Liver (tissue), 9 donors: ENCODE results near the gene PRR5L. TPM values are rescaled to one million over a fixed set of nuclear protein-coding genes. Genes with fewer than 3 reads are reported as not detected.

Experiments used
- DNase-seq: peaks from one replicate; pipeline ENCODE4 v3.0.0-alpha.2; 2017; ENCODE audit warnings: low spot score
- H3K27ac ChIP-seq, 2 donors: one replicate each; pipeline ENCODE4 v1.7.0; 2013; ENCODE audit warnings: inconsistent platforms in 2 of 2, low read length in 2 of 2, control low read depth in 1 of 2, low read depth in 1 of 2, mild to moderate bottlenecking in 1 of 2
- H3K27me3 ChIP-seq, 4 donors: one replicate each; pipeline versions ENCODE4 v1.6.1 to v1.7.0; 2013; ENCODE audit warnings: low read length in 3 of 4, inconsistent platforms in 1 of 4, mild to moderate bottlenecking in 1 of 4, moderate library complexity in 1 of 4; ENCODE audit not compliant: control insufficient read depth in 4 of 4, insufficient read depth in 4 of 4
- H3K36me3 ChIP-seq, 4 donors: one replicate each; pipeline versions ENCODE4 v1.6.1 to v1.7.0; 2013; ENCODE audit warnings: low read length in 3 of 4, mild to moderate bottlenecking in 3 of 4, low read depth in 1 of 4, moderate library complexity in 1 of 4; ENCODE audit not compliant: control insufficient read depth in 4 of 4, insufficient read depth in 3 of 4
- H3K4me1 ChIP-seq, 4 donors: one replicate each; pipeline versions ENCODE4 v1.6.1 to v1.7.0; 2013; ENCODE audit warnings: low read length in 3 of 4, mild to moderate bottlenecking in 3 of 4, moderate library complexity in 1 of 4; ENCODE audit not compliant: control insufficient read depth in 4 of 4, insufficient read depth in 4 of 4
- H3K4me3 ChIP-seq, 3 donors: one replicate each; pipeline versions ENCODE4 v1.6.1 to v1.7.0; 2013; ENCODE audit warnings: low read length in 3 of 3, control low read depth in 1 of 3, low read depth in 1 of 3, mild to moderate bottlenecking in 1 of 3
- H3K9ac ChIP-seq, 2 donors: one replicate each; pipeline ENCODE4 v1.7.0; 2013; ENCODE audit warnings: low read length in 2 of 2, mild to moderate bottlenecking in 2 of 2, moderate library complexity in 2 of 2, control low read depth in 1 of 2, low read depth in 1 of 2
- H3K9me3 ChIP-seq, 4 donors: one replicate each; pipeline versions ENCODE4 v1.6.1 to v1.7.0; 2013; ENCODE audit warnings: low read length in 3 of 4; ENCODE audit not compliant: control insufficient read depth in 4 of 4
- ATF3 ChIP-seq: IDR thresholded peaks from 2 replicates; pipeline ENCODE4 v1.6.1; 2016; ENCODE audit warnings: antibody characterized with exemption
- EGR1 ChIP-seq, 2 donors: IDR thresholded peaks; 2 replicates each; pipeline ENCODE4 v1.6.1; 2016 to 2018; ENCODE audit warnings: antibody characterized with exemption in 2 of 2, low read depth in 2 of 2
- FOXA1 ChIP-seq: IDR thresholded peaks from 2 replicates; pipeline ENCODE4 v1.6.1; 2016; ENCODE audit warnings: antibody characterized with exemption
- FOXA2 ChIP-seq: IDR thresholded peaks from 2 replicates; pipeline ENCODE4 v1.6.1; 2016; ENCODE audit warnings: antibody characterized with exemption
- HNF4A ChIP-seq, 2 donors: conservative IDR thresholded peaks; 2 replicates each; pipeline ENCODE4 v1.6.1; 2016; ENCODE audit warnings: antibody characterized with exemption in 2 of 2, mild to moderate bottlenecking in 2 of 2
- HNF4G ChIP-seq: IDR thresholded peaks from 2 replicates; pipeline ENCODE4 v1.6.1; 2016; ENCODE audit warnings: antibody characterized with exemption
- NR2F2 ChIP-seq: IDR thresholded peaks from 2 replicates; pipeline ENCODE4 v1.6.1; 2016; ENCODE audit warnings: antibody characterized with exemption
- RAD21 ChIP-seq, 2 donors: IDR thresholded peaks; 2 replicates each; pipeline ENCODE4 v1.6.1; 2016; ENCODE audit warnings: antibody characterized with exemption in 2 of 2, mild to moderate bottlenecking in 2 of 2
- REST ChIP-seq: IDR thresholded peaks from 2 replicates; pipeline ENCODE4 v1.6.1; 2016; ENCODE audit warnings: antibody characterized with exemption, mild to moderate bottlenecking
- RXRA ChIP-seq, 2 donors: IDR thresholded peaks; 2 replicates each; pipeline ENCODE4 v1.6.1; 2017 to 2018; ENCODE audit warnings: antibody characterized with exemption in 2 of 2, mild to moderate bottlenecking in 1 of 2
- TAF1 ChIP-seq: conservative IDR thresholded peaks from 2 replicates; pipeline ENCODE4 v1.6.1; 2016; ENCODE audit warnings: antibody characterized with exemption, mild to moderate bottlenecking
- WGBS: extraction: QIAGEN DNeasy Blood & Tissue Kit; methylation state at CpG from one replicate; pipeline ENCODE4 v1.1.7; 2013; 5-methylcytosine and 5-hydroxymethylcytosine counted together
- polyA plus RNA-seq, 2 donors: library from polyadenylated mRNA; stranded (reverse) in 1 of 2; unstranded in 1 of 2; fragments of 200-250 nt in 1 of 2; fragments of >200 nt in 1 of 2; fragmentation: Nextera tagmentation in 1 of 2; extraction: Ambion mirVana in 1 of 2; gene quantifications; one replicate each; pipeline versions ENCODE4 v1.2.1 to v1.2.3, GENCODE V29; 2013 to 2015
- total RNA-seq, 2 donors: library from RNA; depleted of rRNA; stranded (reverse); fragments of >200 nt; gene quantifications; one replicate each; pipeline ENCODE4 v1.2.3, GENCODE V29; 2014
- TF ChIP-seq, protein P1 (sequence below): fragments of 150-350 bp; IDR thresholded peaks from 2 replicates; pipeline ENCODE4 v1.5.1; 2017; ENCODE audit warnings: improper control_type of control experiment, low read depth, low read length; ENCODE audit not compliant: missing input control
- TF ChIP-seq, protein P2 (sequence below): IDR thresholded peaks from 2 replicates; pipeline ENCODE4 v1.6.1; 2016; ENCODE audit warnings: antibody characterized with exemption
- donor health status: healthy.
- donor health status: healthy.
- donor health status: healthy.
- donor health status: healthy.
- donor health status: healthy.

PRR5L gene
- total and polyA plus RNA-seq, 4 donors = 1.2 to 8.5 (median 4.5) TPM

DNA sequence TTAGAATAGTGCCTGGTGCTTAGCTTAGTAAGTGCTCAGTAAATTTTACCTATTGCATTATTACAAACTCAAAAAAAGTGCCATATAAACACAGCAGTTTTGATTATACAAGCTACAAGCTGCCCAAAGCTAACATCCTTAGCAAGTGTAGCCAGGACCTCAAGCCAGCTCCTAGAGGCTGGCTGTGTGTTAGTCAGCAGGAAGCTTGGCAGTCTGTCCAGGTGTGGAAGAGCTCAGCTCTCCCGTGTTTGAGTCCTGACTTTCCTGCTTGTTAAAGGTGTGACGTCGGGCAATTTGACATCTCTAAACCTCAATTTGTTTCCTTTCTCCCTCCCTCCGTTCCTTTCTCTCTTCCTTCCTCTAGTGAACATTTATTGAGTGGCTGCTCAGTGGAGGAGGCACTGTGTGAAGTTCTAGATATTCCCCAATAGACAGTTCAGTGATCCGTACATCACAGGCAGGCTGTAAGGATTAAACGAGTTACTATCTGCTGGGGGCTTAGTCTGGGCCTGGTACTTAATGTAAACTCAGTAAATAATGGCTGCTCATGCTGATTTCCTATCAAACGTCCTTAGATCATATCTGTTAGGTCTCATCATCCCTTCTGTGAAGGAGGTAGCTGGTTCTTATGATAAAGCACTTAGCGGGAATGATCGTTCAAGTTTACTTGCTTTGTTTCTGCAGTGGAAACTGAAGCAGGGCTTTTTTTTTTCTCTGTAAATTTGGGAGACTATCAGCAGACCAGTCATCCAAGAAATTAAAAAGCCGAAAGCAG, 68.7 kb downstream of the PRR5L start:
- H3K9me3 ChIP-seq = no peaks in the 10 kb centered on the region
- DNase-seq = no peak
- H3K9ac ChIP-seq = no peak overlapping the region
- H3K27me3 ChIP-seq = no peaks in the 10 kb centered on the region
- 52% methylated on average over 10 of the region's 10 CpGs for WGBS
- TF ChIP-seq, protein P1, sequence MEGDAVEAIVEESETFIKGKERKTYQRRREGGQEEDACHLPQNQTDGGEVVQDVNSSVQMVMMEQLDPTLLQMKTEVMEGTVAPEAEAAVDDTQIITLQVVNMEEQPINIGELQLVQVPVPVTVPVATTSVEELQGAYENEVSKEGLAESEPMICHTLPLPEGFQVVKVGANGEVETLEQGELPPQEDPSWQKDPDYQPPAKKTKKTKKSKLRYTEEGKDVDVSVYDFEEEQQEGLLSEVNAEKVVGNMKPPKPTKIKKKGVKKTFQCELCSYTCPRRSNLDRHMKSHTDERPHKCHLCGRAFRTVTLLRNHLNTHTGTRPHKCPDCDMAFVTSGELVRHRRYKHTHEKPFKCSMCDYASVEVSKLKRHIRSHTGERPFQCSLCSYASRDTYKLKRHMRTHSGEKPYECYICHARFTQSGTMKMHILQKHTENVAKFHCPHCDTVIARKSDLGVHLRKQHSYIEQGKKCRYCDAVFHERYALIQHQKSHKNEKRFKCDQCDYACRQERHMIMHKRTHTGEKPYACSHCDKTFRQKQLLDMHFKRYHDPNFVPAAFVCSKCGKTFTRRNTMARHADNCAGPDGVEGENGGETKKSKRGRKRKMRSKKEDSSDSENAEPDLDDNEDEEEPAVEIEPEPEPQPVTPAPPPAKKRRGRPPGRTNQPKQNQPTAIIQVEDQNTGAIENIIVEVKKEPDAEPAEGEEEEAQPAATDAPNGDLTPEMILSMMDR = no peak
- TF ChIP-seq HNF4A (conservative IDR thresholded peaks at IDR 0.05) (no peak), RAD21 (IDR thresholded peaks at IDR 0.05) (no peak), EGR1 (IDR thresholded peaks at IDR 0.05; ENCODE audit: low read depth in 2 of 2) (no peak), FOXA1 (no peak), REST (no peak), RXRA (IDR thresholded peaks at IDR 0.05) (no peak), NR2F2 (no peak), ATF3 (no peak), FOXA2 (no peak), TAF1 (no peak), HNF4G (no peak)
- TF ChIP-seq, protein P2, sequence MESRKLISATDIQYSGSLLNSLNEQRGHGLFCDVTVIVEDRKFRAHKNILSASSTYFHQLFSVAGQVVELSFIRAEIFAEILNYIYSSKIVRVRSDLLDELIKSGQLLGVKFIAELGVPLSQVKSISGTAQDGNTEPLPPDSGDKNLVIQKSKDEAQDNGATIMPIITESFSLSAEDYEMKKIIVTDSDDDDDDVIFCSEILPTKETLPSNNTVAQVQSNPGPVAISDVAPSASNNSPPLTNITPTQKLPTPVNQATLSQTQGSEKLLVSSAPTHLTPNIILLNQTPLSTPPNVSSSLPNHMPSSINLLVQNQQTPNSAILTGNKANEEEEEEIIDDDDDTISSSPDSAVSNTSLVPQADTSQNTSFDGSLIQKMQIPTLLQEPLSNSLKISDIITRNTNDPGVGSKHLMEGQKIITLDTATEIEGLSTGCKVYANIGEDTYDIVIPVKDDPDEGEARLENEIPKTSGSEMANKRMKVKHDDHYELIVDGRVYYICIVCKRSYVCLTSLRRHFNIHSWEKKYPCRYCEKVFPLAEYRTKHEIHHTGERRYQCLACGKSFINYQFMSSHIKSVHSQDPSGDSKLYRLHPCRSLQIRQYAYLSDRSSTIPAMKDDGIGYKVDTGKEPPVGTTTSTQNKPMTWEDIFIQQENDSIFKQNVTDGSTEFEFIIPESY = no peak
- H3K4me1 ChIP-seq = peaks cover 0 to 8% (median 4%) of the 10 kb centered on the region in 4 donors
- no peak overlapping the region for H3K4me3 ChIP-seq
- H3K27ac ChIP-seq = no peak overlapping the region
- H3K36me3 ChIP-seq = no peaks in the 10 kb centered on the region

GRCh38 chr11:36365907-36366306, 69.8 kb downstream of the PRR5L start:
- H3K27ac ChIP-seq = no peak overlapping the region
- peaks cover 0 to 7% (median 2%) of the 10 kb centered on the region in 4 donors for H3K4me1 ChIP-seq
- H3K9me3 ChIP-seq = no peaks in the 10 kb centered on the region
- TF ChIP-seq NR2F2 (peak; percentile 22), ATF3 (no peak)
- no peak overlapping the region for H3K4me3 ChIP-seq
- H3K9ac ChIP-seq = no peak overlapping the region
- H3K27me3 ChIP-seq = no peaks in the 10 kb centered on the region
- DNase-seq = no peak
- H3K36me3 ChIP-seq = no peaks in the 10 kb centered on the region
